Left lobe of liver (tissue), 2 donors: ENCODE results near the gene SRC. TPM values are rescaled to one million over a fixed set of nuclear protein-coding genes. Genes with fewer than 3 reads are reported as not detected.

Experiments used
- ATAC-seq: fragments of 200-7000 bp; cut with Tn5 transposase; one replicate; pipeline ENCODE4 v1.9.1; 2020; ENCODE audit warnings: mild to moderate bottlenecking, moderate library complexity
- DNase-seq: peaks from one replicate; pipeline ENCODE4 v3.0.0-alpha.2; 2020; ENCODE audit warnings: low spot score
- total RNA-seq: library from RNA; stranded (reverse); gene quantifications from one replicate; pipeline ENCODE4 v1.2.1, GENCODE V29; 2021
- donor health status: DM: no; HTN: no; CAD: no; lungs with moderate emphysema.
- donor health status: DM: no; HTN: yes; CAD: no.

The SRC gene
- 9.6 TPM for total RNA-seq

DNA sequence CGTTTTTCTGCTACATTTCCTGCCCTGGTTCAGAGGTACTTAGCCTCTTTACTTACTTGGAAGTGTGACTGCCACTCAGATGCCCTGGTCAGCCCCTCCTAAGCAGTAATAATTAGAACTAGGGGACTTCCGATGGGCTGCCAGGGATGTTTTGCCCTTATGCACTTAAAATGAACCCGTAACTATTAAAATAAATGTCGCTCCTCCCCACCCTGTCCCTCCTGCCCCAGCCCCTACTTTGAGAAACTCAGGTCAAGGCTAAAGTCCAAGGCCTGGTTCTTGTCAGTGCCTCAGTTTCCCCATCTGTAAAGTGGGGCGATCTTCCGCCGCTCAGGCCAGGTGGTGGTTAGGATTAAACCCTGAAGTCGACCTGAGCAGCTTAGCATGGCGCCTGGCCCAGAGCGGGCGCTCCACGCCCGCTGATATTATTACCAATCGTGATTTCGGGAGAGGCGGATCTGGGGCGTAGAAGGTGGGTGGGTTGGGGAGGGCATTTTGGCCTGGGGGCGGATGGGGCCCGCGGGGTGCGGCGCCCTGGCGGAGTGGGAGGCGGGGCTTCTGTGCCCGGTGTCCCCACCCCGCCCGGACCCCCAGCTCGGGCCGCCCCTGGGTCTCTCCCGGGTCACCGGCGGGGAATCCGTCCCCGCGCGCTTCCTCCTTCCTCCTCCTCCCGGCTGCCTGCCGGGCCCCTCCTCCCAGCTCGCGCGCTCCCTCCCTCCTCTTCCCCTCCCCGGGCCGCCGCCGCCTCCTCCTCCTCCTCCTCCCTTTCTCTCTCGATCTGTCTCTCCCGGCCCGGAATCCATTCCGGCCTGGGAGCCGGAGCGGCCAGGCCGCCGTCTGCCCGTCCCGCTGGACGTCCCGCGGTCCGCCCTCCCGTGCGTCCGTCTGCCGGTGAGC, at the start of gene SRC:
Gene SRC (plus strand): TSS at position 802 of the 897 bp plus-strand sequence. CDS start 38,014 bp downstream, outside the sequence.
- DNase-seq (peak; percentile 69), ATAC-seq (peak; percentile 84)

DNA sequence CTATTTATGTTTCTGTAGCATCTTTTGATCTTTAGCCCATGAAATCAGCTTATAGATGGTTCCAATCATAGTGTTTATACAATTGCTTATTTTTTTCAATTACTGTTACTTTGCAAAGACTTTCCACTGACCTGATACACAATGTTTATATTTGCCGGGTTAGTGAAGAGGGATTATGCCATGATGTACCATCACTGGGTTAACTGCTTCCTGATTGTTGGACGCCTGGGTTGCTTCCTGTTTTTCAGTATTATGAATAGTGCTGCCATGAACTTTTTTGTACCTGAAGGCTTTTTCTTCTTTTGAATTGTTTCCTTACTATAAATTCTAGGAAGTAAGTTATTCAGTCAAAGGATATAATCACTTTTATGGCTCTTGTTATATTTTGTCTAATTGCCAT, 49.6 kb upstream of the SRC start:
- DNase-seq (no peak), ATAC-seq (no peak)

DNA sequence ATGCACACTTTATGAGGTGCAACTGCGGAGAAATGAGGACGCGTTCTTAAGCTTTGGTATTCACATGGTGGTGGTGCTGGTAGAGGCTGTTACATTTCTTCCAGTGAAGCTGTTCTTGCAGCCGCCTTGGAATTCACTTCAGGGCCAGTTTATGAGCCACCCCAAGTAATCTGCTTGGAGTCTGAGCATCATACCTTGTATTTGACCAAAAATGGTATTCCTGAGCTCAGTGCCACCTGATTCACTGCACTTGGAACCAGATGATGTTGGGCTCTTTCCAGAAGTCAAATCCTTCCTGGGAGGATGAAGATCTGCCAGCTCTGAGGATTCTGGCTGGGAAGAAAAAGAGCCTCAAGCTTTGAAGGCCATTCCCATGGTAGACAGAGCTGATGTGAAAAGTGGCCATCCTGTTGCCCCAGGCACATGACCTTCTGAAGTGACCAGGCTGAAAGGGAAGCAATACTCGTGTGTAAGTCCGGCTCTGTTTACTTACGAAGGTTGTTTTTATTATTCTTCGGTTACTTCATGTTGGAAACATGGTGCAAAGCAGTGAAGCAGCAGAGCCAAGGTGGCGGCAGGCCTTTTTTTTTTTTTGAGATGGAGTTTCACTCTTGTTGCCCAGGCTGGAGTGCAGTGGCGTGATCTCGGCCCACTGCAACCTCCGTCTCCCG, 48.7 kb upstream of the SRC start:
- ATAC-seq: no peak

DNA sequence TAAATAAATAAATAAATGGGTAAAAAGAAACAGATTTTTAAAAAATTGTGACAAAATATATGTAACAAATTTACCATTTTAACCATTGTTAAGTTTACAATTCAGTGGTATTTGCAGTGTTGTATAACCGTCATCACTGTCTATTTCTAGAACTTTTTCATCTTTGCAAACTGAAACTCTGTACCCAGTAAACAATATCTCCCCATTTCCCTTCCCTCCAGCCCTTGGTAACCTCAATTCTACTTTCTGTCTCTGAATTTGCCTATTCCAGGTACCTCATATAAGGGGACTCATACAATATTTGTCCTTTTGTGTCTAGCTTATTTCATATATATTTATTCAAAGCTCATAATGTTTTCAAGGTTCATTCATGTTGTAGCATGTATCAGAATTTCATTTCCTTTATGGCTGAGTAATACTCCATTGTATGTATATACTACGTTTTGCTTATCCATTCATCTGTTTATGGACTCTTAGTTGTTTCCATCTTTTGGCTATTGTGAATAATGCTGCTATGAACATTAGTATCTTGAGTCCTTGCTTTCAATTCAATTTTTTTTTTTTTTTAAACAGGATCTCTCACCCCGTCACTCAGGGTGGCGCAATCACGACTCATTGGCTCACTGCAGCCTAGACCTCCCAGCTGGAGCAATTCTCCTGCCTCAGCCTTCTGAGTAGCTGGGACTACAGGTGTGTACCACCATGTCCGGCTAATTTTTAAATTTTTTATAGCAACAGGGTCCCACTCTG, 47.6 kb upstream of the SRC start:
- no peak for DNase-seq
- ATAC-seq: no peak

More for the DNA sequence above, 48.7 kb upstream of the SRC start:
- no peak for DNase-seq

DNA sequence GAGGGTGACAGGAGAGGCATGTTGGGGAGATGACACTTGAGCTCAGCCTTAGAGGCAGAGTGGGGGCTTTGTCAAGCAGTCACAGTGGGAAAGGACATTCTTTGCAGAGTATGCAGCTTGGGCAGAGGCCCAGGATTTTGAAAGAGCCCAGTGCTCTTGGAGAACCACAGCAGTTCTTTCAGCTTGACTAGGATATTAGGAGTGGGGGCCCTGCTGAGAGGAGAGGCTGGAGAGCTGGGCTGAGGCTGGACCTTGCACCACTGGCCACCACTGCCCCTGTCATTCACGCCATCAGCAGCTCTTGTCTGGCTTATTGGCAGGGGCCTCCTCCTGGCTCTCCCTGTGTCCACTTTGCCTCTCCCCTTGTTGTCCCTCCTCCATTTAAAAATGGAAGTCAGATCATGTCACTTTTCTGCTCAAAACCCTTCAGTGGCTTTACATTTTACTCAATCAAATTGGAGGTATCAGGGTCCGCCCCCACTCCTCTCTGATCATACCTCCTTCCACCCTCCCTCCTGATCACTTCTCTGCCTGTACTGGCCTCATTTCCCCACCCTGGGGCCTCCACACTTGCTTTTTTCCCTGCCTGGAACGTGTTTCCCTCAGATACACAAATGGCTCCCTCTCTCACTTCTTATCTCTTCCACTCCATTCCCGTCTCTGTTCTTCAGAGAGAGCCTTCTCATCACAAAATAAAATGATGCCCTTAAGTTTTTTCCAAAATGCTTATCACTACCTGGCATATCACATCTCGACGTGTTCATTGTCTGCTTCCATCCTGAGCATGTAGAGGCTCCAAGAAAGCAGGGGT, 46.0 kb upstream of the SRC start:
- DNase-seq (no peak), ATAC-seq (no peak)

DNA sequence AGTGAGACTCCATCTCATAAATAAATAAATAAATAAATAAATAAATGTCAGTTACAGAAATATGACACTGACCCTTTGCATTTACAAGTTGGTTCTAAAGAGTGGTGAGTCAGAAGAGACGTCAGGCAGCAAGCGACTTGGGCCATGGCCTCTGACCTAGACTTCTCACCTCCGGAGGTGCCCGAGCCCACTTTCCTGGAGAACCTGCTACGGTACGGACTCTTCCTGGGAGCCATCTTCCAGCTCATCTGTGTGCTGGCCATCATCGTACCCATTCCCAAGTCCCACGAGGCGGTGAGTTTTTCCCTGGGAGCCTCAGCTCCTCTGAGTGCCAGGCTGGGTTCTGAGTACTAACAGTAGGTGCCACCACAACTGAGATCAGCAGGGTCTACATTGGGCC, 44.8 kb upstream of the SRC start:
- ATAC-seq: no peak
- DNase-seq: no peak

DNA sequence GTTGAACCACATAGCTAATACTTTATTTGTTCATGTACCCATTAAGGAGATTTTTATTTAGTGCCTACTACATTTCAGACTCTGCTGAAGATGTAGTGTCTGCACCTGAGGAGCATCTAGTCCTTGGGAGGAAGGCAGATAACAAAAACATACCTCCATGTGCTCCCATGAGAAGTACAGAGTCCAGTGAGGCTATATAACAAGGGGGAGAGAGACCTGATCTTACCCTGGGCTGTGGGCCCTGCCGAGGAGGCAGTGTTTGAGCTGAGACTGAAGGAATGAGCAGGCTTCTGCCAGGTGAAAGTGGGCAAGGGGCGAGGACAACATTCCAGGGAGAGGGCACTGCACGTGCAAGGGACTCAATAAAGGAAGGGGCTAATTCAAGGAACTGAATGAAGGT, 44.4 kb upstream of the SRC start:
- ATAC-seq: no peak
- DNase-seq: no peak

DNA sequence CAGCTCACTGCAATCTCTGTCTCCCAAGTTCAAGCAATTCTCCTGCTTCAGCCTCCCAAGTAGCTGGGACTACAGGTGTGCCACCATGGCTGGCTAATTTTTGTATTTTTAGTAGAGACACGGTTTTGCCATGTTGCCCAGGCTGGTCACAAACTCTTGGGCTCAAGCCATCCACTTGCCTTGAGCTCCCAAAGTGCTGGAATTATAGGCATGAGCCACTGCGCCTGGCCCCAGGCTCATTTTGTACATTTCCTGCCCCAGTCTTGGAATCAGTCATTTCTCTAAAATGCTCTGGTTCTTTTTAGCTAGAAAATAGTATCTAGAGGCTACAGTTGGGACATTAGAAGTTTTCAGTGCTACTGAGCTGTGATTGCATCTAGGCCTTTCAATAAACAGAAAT, 43.0 kb upstream of the SRC start:
- ATAC-seq (no peak), DNase-seq (no peak)

DNA sequence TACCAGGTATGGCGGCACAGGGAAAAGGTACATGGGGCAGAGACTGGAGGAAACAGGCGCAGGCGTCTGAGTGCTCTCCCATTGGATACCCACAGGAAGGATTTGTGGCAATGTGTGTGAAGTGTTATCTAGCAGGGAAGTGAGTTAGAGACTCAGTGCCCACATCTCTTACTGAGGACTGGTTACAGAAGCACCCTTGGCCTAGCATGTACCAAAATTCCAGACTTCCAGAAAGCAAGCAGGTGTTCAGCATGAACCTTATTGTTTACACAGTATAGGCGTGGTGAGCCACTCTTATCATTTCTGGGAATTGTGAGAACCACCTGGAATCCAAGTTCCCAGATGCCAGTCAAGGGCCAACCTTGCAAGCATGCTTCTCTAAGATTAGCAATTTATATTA, 42.3 kb upstream of the SRC start:
- ATAC-seq: no peak
- no peak for DNase-seq

DNA sequence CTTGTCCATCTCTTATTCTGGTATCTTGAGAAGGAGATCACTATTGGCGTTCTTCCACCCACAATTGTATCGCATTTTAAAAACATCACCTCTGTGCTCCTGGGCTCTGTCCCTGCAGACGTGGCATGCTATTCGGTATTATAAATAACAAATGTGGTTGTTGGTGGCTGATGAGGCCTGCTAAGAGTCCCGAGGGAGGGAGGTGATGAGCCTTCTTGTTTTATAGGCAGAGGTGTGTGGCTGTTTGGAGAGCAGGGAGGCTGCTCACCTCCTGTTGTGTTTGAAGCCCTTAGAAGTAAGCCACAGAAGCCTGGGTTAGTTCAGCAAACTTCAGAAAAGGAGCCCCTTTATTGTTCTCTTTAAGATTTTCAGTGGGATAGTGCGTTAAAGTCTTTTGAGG, 40.9 kb upstream of the SRC start:
- ATAC-seq (no peak), DNase-seq (no peak)

DNA sequence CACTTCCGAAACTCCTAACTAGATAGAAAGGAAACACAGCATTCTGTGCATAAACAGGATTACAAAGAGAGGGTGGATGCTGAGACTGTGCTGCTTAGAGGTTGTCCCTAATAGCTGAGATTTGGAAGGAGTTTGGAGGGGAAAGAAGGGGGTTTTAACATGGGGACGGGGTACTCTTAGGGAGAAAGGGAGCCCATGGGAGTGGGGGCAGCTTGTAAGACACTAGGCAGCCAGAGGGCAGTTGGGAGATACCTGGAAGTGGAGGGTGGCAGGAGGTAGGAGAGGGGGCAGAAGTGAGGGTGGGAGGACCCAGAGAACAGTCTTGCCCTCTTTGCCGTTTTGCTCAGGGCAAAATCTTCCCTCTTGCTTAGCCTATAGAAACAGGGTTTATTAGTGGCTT, 40.1 kb upstream of the SRC start:
- ATAC-seq (no peak), DNase-seq (no peak)

DNA sequence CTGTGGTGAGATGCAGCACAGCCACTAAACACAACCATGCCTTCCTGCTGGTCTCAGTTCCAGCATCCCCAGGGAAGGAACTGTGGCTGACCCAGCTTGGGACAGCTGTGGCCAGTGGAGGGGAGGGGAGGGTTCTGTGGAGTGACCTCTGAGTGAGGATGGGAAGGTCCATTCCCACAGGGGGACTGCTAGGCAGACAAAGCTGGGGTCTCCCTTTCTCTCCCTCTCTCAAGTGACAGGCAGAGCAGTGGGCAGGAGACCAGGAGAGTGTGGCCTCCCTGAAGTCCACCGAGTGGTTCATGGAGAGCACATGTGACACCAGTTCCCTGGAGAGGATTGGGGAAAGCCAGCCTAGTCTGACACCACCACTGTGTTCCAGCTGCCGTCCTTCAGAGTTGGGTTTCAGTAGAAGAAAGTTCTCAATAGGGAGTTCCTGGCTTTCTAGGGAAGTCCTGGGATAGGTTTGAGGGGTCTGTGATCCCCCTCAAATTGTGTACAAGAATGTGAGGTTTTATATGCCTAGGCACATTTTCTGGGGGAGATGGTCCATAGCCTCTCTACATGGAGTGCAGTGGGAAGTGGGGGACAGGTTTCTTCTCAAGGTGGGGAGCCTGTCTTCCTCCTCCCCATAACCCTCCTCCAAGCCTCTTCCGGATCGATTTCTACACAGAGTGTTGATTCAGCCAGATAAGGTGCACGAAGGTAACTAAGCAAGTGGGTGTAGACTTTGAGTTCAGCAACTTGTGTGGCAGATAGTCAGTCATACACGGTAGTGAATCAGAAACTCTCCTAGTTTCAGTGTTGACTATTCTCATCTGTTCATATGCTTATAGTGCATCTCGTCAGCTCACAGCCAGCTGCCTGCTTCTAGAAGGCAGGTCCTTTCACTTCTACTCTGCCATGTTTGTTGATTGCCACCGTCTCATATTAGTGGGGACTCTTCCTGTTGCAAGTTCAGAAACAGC, 37.6 kb upstream of the SRC start:
- DNase-seq (no peak), ATAC-seq (peak; percentile 33)

DNA sequence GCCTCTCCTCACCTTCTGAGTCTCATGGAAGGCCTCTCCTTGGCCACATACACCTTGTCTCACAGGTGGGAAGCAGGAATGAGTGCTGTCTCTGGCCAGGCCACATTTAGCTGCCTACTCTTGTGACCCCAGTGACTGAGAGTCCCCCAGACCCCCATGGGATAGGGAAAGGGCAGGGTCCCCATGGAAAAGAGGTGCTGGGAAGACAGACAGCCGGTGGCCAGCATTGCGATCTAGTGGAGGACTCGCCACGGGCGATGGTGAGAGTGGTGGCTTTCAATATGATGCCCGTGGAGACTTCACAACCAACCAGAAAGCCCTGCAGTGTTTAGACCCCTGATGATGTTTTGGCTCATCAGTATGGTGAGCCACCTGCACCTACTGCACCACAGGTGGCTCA, 36.6 kb upstream of the SRC start:
- DNase-seq (no peak), ATAC-seq (no peak)

DNA sequence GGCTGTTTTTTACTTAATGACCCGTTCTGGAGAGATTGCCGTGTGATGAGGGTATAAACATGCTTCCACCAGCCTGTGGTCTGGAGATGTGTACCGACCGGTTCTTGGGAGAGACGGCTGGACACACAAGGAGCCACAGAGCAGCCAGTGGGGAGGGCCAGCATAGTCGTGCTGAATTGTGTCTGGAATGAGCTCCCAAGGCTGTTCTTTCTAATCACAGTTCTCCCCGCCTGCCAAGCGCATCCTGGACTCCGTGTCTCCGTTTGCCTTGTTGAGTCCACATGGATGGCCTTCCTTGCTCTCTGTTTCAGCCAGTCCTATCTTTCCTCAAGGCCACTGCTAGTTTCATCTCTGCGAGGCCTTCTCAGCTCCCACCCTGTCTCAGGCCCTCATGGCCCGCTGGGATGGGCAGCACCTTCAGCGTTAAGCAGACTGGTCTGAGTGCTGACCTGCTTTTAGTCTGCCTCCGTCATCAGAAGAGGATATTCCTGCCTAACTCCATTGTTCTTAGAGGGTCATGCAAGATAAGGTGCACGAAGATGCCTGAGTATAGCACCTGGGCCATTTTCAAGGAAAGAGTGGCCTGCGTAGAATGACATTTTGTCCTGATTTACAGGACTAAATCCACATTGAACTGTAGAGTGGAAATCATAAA, 35.9 kb upstream of the SRC start:
- ATAC-seq (peak; percentile 15), DNase-seq (no peak)

DNA sequence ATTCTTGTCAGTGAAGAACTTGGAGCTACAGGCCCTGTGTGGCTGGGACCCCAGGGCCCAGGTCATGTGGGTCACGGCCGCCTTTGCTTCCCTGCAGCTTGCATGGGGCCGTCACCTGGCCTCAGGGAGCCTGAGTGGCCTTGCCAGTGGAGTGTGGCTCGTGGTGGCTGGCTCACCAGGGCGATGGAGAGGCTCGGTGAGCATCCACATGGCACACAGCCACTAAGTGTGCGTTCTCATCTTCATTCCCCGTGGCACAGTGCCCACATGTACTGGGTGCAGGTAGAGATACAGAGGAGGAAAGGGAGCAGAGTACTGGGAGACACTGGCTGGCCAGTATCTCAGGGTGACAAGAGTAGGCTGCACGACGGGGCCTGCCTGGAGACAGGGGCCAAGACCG, 35.0 kb upstream of the SRC start:
- DNase-seq: no peak
- no peak for ATAC-seq

DNA sequence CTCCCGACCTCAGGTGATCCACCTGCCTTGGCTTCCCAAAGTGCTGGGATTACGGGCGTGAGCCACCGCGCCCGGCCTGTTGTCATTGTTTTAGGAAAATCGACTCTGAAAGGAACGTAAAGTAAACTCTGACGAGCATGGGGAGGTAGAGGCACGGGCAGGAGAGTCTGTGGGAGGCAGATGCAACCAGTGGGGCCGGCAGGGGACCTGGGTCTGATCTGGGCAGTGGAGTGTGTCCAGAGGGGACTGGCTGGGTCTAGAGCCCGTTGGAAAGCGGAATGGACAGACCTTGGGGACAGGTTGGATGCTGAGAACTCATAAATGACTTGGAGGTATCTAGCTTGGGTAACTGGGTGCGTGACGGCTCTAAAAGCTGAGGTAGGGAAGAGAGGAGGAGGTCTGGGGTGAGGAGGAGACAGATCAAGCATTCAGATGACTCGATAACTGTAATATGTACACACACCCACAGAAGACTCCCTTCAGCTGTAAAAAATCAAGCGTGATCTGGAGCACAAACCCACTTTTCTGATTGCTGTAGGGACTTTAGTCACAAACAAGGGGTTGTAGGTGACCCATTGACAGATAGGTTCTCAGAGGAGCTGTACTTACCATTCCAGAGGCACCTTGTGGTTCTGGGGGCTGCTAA, 34.1 kb upstream of the SRC start:
- no peak for ATAC-seq
- no peak for DNase-seq

DNA sequence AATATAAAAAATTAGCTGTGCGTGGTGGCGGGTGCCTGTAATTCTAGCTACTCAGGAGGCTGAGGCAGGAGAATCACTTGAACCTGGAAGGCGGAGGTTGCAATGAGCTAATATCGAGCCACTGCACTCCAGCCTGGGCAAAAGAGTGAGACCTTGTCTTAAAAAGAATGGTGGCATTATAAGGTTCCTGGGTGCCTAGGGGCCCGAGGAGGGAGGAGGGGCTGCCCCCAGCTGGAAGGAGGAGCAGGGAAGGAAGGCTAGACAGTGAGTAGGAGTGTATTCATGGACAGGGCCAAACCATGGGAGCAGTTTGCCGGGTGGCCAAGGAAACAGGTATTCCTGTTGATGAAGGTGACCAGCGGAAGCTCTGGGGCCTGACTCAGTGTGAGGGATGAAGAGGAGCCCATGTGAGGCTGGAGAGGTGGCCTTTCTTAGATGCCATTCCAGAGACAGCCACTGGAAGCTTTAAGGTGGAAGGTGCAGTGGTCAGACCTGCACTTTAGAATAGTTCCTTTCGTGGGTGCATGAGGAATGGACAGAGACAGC, 32.3 kb upstream of the SRC start:
- no peak for ATAC-seq
- DNase-seq: no peak

DNA sequence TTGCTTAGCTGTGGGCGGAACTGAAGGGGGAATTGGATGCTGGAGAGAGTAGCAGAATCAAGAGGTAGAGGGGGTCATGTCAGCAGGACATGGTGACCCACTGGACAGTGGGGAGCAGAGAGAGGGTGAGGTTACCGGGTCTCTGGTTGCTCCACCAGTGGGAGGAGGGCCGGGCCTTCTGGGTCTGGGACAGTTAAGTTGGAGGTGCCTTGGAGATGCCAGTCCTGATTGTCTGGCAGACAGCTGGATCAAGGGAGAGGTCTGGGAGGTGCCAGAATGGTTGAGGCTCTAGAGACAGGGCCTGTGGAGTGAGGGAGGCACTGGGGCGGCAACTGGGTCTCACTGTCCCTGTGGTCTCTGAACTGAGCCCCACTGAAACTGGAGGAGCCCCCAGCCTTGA, 31.8 kb upstream of the SRC start:
- no peak for DNase-seq
- no peak for ATAC-seq
